Sigmoid colon (tissue), 7 donors: ENCODE measurements around the gene LTO1. TPM values are rescaled to one million over a fixed set of nuclear protein-coding genes. Genes with fewer than 3 reads are reported as not detected.
"Not testable (repeated sequence)": the region's sequence is repeated elsewhere in the genome, so short reads cannot be mapped to it uniquely, and the experiment has no call there.

Experiments used
- DNase-seq: peaks from one replicate; pipeline ENCODE4 v3.0.0-alpha.2; 2019
- H3K27ac ChIP-seq, 4 donors: fragments of 200-600 bp; sonication (generic); one replicate each; pipeline ENCODE4 v1.5.1; 2016 to 2019; ENCODE audit warnings: mild to moderate bottlenecking in 1 of 4
- H3K27me3 ChIP-seq, 3 donors: fragments of 200-600 bp; sonication (generic); one replicate each; pipeline ENCODE4 v1.5.1; 2019; ENCODE audit warnings: mild to moderate bottlenecking in 1 of 3
- H3K36me3 ChIP-seq, 4 donors: fragments of 200-600 bp; sonication (generic); one replicate each; pipeline ENCODE4 v1.5.1; 2016 to 2019
- H3K4me1 ChIP-seq, 4 donors: fragments of 200-600 bp; sonication (generic); one replicate each; pipeline ENCODE4 v1.5.1; 2017 to 2019
- H3K4me3 ChIP-seq, 4 donors: fragments of 200-600 bp; sonication (generic); one replicate each; pipeline ENCODE4 v1.5.1; 2017 to 2019; ENCODE audit warnings: mild to moderate bottlenecking in 2 of 4, moderate library complexity in 1 of 4
- H3K9me3 ChIP-seq, 4 donors: fragments of 200-600 bp in 3 of 4; sonication (generic) in 3 of 4; one replicate each; pipeline versions ENCODE4 v1.5.1 to v1.6.1; 2013 to 2019
- EP300 ChIP-seq, 4 donors: sonication (generic); formaldehyde crosslinking; IDR thresholded peaks; one replicate each; pipeline ENCODE4 v1.6.1; 2017; ENCODE audit warnings: antibody characterized with exemption in 4 of 4
- POLR2A ChIP-seq, 2 donors: fragments of 450-650 bp; IDR thresholded peaks; one replicate each; pipeline ENCODE4 v1.6.1; 2016; ENCODE audit warnings: antibody characterized with exemption in 2 of 2, mild to moderate bottlenecking in 2 of 2, moderate library complexity in 2 of 2
- POLR2AphosphoS5 ChIP-seq, 4 donors: sonication (generic); formaldehyde crosslinking; IDR thresholded peaks; one replicate each; pipeline ENCODE4 v1.6.1; 2017; ENCODE audit warnings: antibody characterized with exemption in 4 of 4
- WGBS, 2 donors: extraction: QIAGEN DNeasy Blood & Tissue Kit; methylation state at CpG; one replicate each; pipeline ENCODE4 v1.1.7; 2013; 5-methylcytosine and 5-hydroxymethylcytosine counted together
- intact Hi-C: fragments of 100-400 bp; cut with DNase I; formaldehyde crosslinking; loops from one replicate; pipeline ENCODE4 v1.15.1; 2023
- polyA plus RNA-seq, 3 donors: library from polyadenylated mRNA; stranded (reverse); fragments of 200-250 nt; gene quantifications; one replicate each; pipeline ENCODE4 v1.2.3, GENCODE V29; 2013
- total RNA-seq, 4 donors: library from RNA; depleted of rRNA; stranded (reverse); fragments of >200 nt; gene quantifications; one replicate each; pipeline ENCODE4 v1.1.0, GENCODE V29; 2016
- TF ChIP-seq, protein P1 (sequence below), 4 experiments: fragments of 450-650 bp in 3 of 4; fragments of 200-600 bp in 1 of 4; IDR thresholded peaks; one replicate each; pipeline ENCODE4 v1.5.1; 2016 to 2019; ENCODE audit warnings: antibody characterized with exemption in 4 of 4, mild to moderate bottlenecking in 3 of 4, moderate library complexity in 2 of 4
- donor health status: healthy with polysubstance abuse.
- donor health status: Bipolar disorder and iron deficiency.
- donor health status: healthy.

The LTO1 gene
- total and polyA plus RNA-seq, 7 donors = 12.0 to 42.9 (median 20.2) TPM

DNA sequence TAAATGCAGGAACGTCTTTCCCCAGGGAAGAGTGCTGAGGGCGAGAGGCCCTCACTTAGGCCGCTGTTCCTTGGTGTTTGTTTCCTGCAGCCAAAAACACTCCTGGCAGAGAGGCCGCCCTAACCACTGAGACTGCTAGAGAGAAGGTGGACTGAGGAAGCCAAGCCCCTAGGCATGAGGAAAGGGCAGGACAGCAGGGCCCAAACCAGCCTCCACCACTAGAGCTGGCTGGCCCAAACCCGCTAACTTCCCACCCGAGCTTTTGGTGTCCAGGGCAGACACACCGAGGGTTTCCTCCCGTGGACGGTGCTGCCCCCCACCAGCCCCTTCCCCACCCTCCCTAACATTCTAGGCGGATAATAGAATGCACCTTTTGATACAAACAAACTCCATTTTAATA, 22.7 kb upstream of the LTO1 start:
- Histone ChIP-seq H3K36me3 (no peaks in the 10 kb centered on the region), H3K27ac (no peak overlapping the region), H3K27me3 (peaks cover 10 to 49% (median 22%) of the 10 kb centered on the region in 3 donors), H3K9me3 (no peaks in the 10 kb centered on the region), H3K4me3 (no peak overlapping the region), H3K4me1 (peaks cover 0 to 4% (median 0%) of the 10 kb centered on the region in 4 donors)
- intact Hi-C loops = no loop called here
- DNase-seq = peak; percentile 28
- 87 to 91% methylated on average over 10 of the region's 10 CpGs for WGBS, 2 donors
- TF ChIP-seq POLR2AphosphoS5 (IDR thresholded peaks at IDR 0.05) (no peak), EP300 (IDR thresholded peaks at IDR 0.05) (no peak), POLR2A (IDR thresholded peaks at IDR 0.05) (no peak)
- TF ChIP-seq, protein P1, sequence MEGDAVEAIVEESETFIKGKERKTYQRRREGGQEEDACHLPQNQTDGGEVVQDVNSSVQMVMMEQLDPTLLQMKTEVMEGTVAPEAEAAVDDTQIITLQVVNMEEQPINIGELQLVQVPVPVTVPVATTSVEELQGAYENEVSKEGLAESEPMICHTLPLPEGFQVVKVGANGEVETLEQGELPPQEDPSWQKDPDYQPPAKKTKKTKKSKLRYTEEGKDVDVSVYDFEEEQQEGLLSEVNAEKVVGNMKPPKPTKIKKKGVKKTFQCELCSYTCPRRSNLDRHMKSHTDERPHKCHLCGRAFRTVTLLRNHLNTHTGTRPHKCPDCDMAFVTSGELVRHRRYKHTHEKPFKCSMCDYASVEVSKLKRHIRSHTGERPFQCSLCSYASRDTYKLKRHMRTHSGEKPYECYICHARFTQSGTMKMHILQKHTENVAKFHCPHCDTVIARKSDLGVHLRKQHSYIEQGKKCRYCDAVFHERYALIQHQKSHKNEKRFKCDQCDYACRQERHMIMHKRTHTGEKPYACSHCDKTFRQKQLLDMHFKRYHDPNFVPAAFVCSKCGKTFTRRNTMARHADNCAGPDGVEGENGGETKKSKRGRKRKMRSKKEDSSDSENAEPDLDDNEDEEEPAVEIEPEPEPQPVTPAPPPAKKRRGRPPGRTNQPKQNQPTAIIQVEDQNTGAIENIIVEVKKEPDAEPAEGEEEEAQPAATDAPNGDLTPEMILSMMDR (IDR thresholded peaks at IDR 0.05) = no peak

DNA sequence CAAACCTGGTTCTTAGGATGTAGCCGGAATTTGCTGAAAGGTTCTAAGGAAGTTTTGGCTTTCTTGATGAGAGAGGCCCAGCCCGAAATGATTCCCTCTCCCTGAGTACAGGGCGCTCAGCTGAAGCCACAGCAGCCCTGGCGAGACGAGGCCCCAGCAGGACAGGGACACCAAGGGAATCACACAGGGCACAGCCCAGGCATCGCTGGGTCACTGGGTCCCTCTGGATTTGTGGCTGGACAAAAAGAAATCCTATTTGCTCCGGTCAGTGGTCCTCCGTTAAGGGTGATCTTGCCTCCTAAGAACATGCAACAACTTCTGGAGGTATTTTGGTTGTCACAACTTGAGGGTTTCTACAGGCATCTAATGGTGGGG, 22.3 kb upstream of the LTO1 start:
- Histone ChIP-seq H3K27ac (no peak overlapping the region), H3K4me3 (no peak overlapping the region), H3K9me3 (no peaks in the 10 kb centered on the region), H3K4me1 (peaks cover 0 to 4% (median 0%) of the 10 kb centered on the region in 4 donors), H3K36me3 (no peaks in the 10 kb centered on the region), H3K27me3 (peaks cover 6 to 45% (median 18%) of the 10 kb centered on the region in 3 donors)
- DNase-seq = peak; percentile 54
- intact Hi-C loops = no loop called here
- 90 to 93% methylated on average over 8 of the region's 8 CpGs for WGBS, 2 donors
- TF ChIP-seq POLR2AphosphoS5 (IDR thresholded peaks at IDR 0.05) (no peak), POLR2A (IDR thresholded peaks at IDR 0.05) (no peak), EP300 (IDR thresholded peaks at IDR 0.05) (no peak)
- TF ChIP-seq, protein P1 (IDR thresholded peaks at IDR 0.05) = no peak

DNA sequence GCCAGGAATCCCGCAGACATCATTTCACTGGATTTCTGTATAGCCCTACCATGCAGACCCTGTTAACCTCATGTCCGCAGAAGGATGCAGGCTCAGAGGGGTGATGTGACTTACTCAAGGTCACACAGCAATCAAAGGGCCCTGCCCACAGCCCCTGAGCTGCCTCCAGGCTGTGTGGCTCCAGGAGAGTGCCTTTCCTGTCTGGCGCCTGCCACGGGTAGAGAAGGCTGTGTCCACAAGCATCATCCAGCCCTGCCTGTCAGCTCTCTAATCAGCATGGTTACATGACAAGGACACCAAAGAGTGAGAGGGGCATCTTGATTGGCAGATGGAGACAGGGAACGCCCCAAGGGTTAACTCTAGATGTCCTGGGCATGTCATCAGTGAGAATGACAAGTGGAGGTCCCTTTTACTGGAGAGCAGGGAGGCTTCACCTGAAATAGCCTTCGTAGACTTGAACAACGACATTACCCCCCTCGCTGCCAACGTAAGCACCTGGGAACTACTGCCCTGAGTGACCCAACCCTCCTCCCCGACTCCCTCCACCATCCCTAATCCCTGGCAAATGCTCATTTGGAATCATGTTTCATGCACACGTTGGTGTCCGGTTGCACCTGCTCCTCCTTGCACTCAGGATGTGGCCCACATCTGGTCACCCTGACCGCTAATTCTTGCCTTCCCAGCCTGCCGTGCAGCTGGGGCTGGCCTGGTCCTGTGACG, 21.8 kb upstream of the LTO1 start:
- DNase-seq = peak; percentile 48
- TF ChIP-seq POLR2A (IDR thresholded peaks at IDR 0.05) (no peak), EP300 (IDR thresholded peaks at IDR 0.05) (no peak), POLR2AphosphoS5 (IDR thresholded peaks at IDR 0.05) (no peak)
- TF ChIP-seq, protein P1 (IDR thresholded peaks at IDR 0.05) = no peak
- Histone ChIP-seq H3K27ac (no peak overlapping the region), H3K4me1 (no peaks in the 10 kb centered on the region), H3K9me3 (no peaks in the 10 kb centered on the region), H3K27me3 (peaks cover under 1 to 39% (median 13%) of the 10 kb centered on the region in 3 donors), H3K36me3 (no peaks in the 10 kb centered on the region), H3K4me3 (no peak overlapping the region)
- intact Hi-C loops = no loop called here
- 69 to 73% methylated on average over 15 of the region's 15 CpGs for whole genome bisulfite sequencing, 2 donors

DNA sequence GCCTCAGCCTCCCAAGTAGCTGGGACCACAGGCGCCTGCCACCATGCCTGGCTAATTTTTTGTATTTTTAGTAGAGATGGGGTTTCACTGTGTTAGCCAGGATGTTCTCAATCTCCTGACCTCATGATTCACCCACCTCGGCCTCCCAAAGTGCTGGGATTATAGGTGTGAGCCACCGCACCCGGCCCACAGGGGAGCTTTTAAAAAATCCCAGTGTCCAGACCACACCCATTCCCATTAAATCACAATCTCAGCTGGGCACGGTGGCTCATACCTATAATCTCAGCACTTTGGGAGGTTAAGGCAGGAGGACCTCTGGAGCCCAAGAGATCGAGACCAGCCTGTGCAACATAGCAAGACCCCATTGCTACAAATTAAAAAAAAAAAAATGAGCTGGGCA, 20.8 kb upstream of the LTO1 start:
- intact Hi-C loops = not testable (repeated sequence)
- WGBS, 2 donors = 37 to 70% methylated on average over 6 of the region's 6 CpGs

DNA sequence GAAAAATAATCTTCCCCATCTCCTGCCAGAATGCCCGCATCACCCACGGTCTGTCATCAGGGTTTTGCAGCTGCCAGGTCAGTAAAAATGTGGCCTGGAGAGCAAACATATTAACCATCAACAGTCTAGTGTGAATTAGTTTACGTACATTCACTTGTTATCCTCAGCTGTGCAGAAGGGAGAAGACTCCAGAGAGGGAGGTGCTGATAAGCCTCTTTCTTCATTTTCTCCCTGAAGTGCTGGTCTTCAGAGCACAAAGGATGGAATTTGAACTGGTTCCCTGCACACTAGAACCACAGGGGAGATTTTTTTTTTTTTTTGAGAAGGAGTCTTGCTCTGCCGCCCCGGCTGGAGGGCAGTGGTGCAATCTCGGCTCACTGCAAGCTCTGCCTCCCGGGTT, 20.4 kb upstream of the LTO1 start:
- Histone ChIP-seq H3K9me3 (no peaks in the 10 kb centered on the region), H3K27me3 (peaks cover 0 to 26% (median 3%) of the 10 kb centered on the region in 3 donors), H3K36me3 (no peaks in the 10 kb centered on the region), H3K4me1 (no peaks in the 10 kb centered on the region), H3K27ac (no peak overlapping the region), H3K4me3 (no peak overlapping the region)
- DNase-seq = peak; percentile 10
- intact Hi-C loops = no loop called here
- WGBS, 2 donors = 67 to 79% methylated on average over 7 of the region's 7 CpGs
- no peak for TF ChIP-seq POLR2A (IDR thresholded peaks at IDR 0.05)
- no peak for TF ChIP-seq POLR2AphosphoS5 (IDR thresholded peaks at IDR 0.05)
- TF ChIP-seq EP300 (IDR thresholded peaks at IDR 0.05) = no peak
- TF ChIP-seq, protein P1 (IDR thresholded peaks at IDR 0.05) = no peak

More for the DNA sequence above, 20.8 kb upstream of the LTO1 start:
- H3K27ac ChIP-seq, H3K4me1 ChIP-seq, H3K9me3 ChIP-seq, H3K4me3 ChIP-seq, H3K36me3 ChIP-seq: not testable (repeated sequence)
- DNase-seq = peak; percentile 20
- peaks cover 0 to 30% (median 7%) of the 10 kb centered on the region in 3 donors for H3K27me3 ChIP-seq
